ENCODE data around the gene TNFRSF14. TPM values are rescaled to one million over a fixed set of nuclear protein-coding genes. Genes with fewer than 3 reads are reported as not detected.

The TNFRSF14 gene
- total RNA-seq, 1 donor from 2014 or later = 8.5 TPM

- Mint-ChIP-seq H3K9me3 (no peaks in the 10 kb centered on the region), H3K4me3 (no peak overlapping the region), H3K36me3 (no peaks in the 10 kb centered on the region), H3K27me3 (peaks cover 30% of the 10 kb centered on the region), H3K4me1 (ENCODE audit: unreplicated experiment) (peaks cover 20% of the 10 kb centered on the region), H3K27ac (no peak overlapping the region)
- no peak for DNase-seq (ENCODE audit: extremely low spot score, unreplicated experiment)
- no peak for TF ChIP-seq CTCF (conservative IDR thresholded peaks at IDR 0.05)
Observed at GRCh38 chr1:2528016-2528415, 28.2 kb upstream of the TNFRSF14 start.

GRCh38 chr1:2528611-2528965 lies 27.6 kb upstream of the TNFRSF14 start:
- Mint-ChIP-seq H3K27me3 (peaks cover 35% of the 10 kb centered on the region), H3K36me3 (no peaks in the 10 kb centered on the region), H3K9me3 (no peaks in the 10 kb centered on the region), H3K4me3 (peak overlapping the region; percentile 79), H3K27ac (no peak overlapping the region), H3K4me1 (ENCODE audit: unreplicated experiment) (peaks cover 24% of the 10 kb centered on the region)
- no peak for DNase-seq (ENCODE audit: extremely low spot score, unreplicated experiment)
- TF ChIP-seq CTCF (conservative IDR thresholded peaks at IDR 0.05) = no peak

- Mint-ChIP-seq H3K27me3 (peaks cover 40% of the 10 kb centered on the region), H3K4me3 (peak overlapping the region; percentile 79), H3K36me3 (no peaks in the 10 kb centered on the region), H3K9me3 (no peaks in the 10 kb centered on the region), H3K4me1 (ENCODE audit: unreplicated experiment) (peaks cover 20% of the 10 kb centered on the region), H3K27ac (no peak overlapping the region)
- no peak for DNase-seq (ENCODE audit: extremely low spot score, unreplicated experiment)
- no peak for TF ChIP-seq CTCF (conservative IDR thresholded peaks at IDR 0.05)
Observed at GRCh38 chr1:2528966-2529783, 27.0 kb upstream of the TNFRSF14 start.

- Mint-ChIP-seq H3K4me3 (peak within 1 kb of the TSS; percentile 79), H3K4me1 (ENCODE audit: unreplicated experiment) (peaks cover 16% of the 10 kb centered on the region), H3K27me3 (peaks cover 43% of the 10 kb centered on the region), H3K27ac (no peak within 1 kb of the TSS), H3K9me3 (no peaks in the 10 kb centered on the region), H3K36me3 (no peaks in the 10 kb centered on the region)
- no peak for TF ChIP-seq CTCF (conservative IDR thresholded peaks at IDR 0.05)
- DNase-seq (ENCODE audit: extremely low spot score, unreplicated experiment) = no peak
Observed at GRCh38 chr1:2529784-2530512, 26.2 kb upstream of the TNFRSF14 start, which contains the start of gene HES5. TSS of gene HES5 (minus strand) at chr1:2530263. CDS start at chr1:2530164, 99 bp downstream.

- peak overlapping the region; percentile 72 for H3K4me3 Mint-ChIP-seq
- H3K27me3 Mint-ChIP-seq = peaks cover 45% of the 10 kb centered on the region
- no peak for TF ChIP-seq CTCF (conservative IDR thresholded peaks at IDR 0.05)
- H3K4me1 Mint-ChIP-seq (ENCODE audit: unreplicated experiment) = peaks cover 15% of the 10 kb centered on the region
- H3K36me3 Mint-ChIP-seq = no peaks in the 10 kb centered on the region
- no peak for DNase-seq (ENCODE audit: extremely low spot score, unreplicated experiment)
- H3K9me3 Mint-ChIP-seq = no peaks in the 10 kb centered on the region
- H3K27ac Mint-ChIP-seq = no peak overlapping the region
Observed at GRCh38 chr1:2530513-2531361, 25.4 kb upstream of the TNFRSF14 start.
